ENCODE data around the gene POLR2A. TPM values are rescaled to one million over a fixed set of nuclear protein-coding genes. Genes with fewer than 3 reads are reported as not detected.

POLR2A gene
- total and polyA plus RNA-seq, 2 of the 13 experiments (the other 11 are each of a cell fraction or from before 2014, with no cell fraction given) = 17.8 to 18.3 TPM

DNA sequence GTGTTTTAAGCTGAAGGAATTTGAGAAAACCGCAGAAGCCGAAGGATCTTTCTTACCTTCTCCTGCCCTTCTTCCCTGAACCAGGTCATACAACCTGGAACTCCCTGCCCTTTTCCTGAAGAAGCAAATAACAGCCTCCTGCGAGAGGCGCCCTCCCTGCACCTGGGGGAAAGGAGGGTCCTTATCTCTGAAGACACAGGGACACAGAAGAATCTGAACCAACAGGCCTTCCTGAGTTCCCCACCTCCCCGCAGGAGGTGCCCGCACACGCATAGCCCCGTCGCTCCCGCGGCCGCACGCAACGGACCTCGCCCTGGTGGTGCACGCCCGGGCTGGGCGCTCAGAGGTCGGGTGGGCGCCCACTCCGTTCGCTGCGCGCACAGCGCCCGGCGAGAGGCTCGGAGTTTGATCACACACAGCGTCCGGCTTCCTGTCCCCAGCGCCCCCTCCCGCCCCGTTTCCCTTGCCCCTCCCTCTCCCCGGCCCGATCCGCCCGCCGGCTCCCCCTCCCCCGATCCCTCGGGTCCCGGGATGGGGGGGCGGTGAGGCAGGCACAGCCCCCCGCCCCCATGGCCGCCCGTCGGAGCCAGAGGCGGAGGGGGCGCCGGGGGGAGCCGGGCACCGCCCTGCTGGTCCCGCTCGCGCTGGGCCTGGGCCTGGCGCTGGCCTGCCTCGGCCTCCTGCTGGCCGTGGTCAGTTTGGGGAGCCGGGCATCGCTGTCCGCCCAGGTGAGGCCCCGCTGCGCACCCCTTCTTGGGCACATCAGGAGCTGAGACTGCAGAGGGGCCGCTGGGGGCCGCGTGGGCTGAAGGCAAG, 64.6 kb downstream of the POLR2A start, which contains the start of gene TNFSF12 (continued):
- TF ChIP-seq, protein P1, sequence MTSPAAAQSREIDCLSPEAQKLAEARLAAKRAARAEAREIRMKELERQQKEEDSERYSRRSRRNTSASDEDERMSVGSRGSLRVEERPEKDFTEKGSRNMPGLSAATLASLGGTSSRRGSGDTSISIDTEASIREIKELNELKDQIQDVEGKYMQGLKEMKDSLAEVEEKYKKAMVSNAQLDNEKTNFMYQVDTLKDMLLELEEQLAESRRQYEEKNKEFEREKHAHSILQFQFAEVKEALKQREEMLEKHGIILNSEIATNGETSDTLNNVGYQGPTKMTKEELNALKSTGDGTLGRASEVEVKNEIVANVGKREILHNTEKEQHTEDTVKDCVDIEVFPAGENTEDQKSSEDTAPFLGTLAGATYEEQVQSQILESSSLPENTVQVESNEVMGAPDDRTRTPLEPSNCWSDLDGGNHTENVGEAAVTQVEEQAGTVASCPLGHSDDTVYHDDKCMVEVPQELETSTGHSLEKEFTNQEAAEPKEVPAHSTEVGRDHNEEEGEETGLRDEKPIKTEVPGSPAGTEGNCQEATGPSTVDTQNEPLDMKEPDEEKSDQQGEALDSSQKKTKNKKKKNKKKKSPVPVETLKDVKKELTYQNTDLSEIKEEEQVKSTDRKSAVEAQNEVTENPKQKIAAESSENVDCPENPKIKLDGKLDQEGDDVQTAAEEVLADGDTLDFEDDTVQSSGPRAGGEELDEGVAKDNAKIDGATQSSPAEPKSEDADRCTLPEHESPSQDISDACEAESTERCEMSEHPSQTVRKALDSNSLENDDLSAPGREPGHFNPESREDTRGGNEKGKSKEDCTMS (CRISPR knock-in tag; conservative IDR thresholded peaks at IDR 0.05) = no peak
- TF ChIP-seq ZFP36 (IDR thresholded peaks at IDR 0.05; ENCODE audit: borderline replicate concordance, low read depth, low read length, partially characterized antibody) = no peak
- TF ChIP-seq, protein P2, sequence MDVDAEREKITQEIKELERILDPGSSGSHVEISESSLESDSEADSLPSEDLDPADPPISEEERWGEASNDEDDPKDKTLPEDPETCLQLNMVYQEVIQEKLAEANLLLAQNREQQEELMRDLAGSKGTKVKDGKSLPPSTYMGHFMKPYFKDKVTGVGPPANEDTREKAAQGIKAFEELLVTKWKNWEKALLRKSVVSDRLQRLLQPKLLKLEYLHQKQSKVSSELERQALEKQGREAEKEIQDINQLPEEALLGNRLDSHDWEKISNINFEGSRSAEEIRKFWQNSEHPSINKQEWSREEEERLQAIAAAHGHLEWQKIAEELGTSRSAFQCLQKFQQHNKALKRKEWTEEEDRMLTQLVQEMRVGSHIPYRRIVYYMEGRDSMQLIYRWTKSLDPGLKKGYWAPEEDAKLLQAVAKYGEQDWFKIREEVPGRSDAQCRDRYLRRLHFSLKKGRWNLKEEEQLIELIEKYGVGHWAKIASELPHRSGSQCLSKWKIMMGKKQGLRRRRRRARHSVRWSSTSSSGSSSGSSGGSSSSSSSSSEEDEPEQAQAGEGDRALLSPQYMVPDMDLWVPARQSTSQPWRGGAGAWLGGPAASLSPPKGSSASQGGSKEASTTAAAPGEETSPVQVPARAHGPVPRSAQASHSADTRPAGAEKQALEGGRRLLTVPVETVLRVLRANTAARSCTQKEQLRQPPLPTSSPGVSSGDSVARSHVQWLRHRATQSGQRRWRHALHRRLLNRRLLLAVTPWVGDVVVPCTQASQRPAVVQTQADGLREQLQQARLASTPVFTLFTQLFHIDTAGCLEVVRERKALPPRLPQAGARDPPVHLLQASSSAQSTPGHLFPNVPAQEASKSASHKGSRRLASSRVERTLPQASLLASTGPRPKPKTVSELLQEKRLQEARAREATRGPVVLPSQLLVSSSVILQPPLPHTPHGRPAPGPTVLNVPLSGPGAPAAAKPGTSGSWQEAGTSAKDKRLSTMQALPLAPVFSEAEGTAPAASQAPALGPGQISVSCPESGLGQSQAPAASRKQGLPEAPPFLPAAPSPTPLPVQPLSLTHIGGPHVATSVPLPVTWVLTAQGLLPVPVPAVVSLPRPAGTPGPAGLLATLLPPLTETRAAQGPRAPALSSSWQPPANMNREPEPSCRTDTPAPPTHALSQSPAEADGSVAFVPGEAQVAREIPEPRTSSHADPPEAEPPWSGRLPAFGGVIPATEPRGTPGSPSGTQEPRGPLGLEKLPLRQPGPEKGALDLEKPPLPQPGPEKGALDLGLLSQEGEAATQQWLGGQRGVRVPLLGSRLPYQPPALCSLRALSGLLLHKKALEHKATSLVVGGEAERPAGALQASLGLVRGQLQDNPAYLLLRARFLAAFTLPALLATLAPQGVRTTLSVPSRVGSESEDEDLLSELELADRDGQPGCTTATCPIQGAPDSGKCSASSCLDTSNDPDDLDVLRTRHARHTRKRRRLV (CRISPR knock-in tag; IDR thresholded peaks at IDR 0.05) = no peak
- no peak for TF ChIP-seq ELF1 (CRISPR knock-in tag; IDR thresholded peaks at IDR 0.05)
- TF ChIP-seq ERF (CRISPR knock-in tag; IDR thresholded peaks at IDR 0.05) = 0 out of 2 replicates have a peak, but pooled peaks have one; percentile 45
- no peak for TF ChIP-seq MTERF4 (CRISPR knock-in tag; IDR thresholded peaks at IDR 0.05)
- TF ChIP-seq FOXO1 (CRISPR knock-in tag; IDR thresholded peaks at IDR 0.05) = no peak
- TF ChIP-seq SIX4 (CRISPR knock-in tag; IDR thresholded peaks at IDR 0.05) = no peak
- no peak for TF ChIP-seq ZNF225 (CRISPR knock-in tag; IDR thresholded peaks at IDR 0.05)
- peak in 1 of 2 experiments; percentile 44; a peak in 1 of 4 replicates for TF ChIP-seq POLR2A (IDR thresholded peaks at IDR 0.05; ENCODE audit: insufficient read depth in 1 of 2, low read depth in 2 of 2, low read length in 2 of 2)
- no peak for TF ChIP-seq HES4 (CRISPR knock-in tag; IDR thresholded peaks at IDR 0.05; ENCODE audit: borderline replicate concordance)
- TF ChIP-seq TAF15 (IDR thresholded peaks at IDR 0.05; ENCODE audit: low read depth, low read length, poor library complexity, severe bottlenecking) = no peak
- TF ChIP-seq MYC (CRISPR knock-in tag; IDR thresholded peaks at IDR 0.05; ENCODE audit: borderline replicate concordance) = no peak; the same call in 1 of the 2 replicates
- TF ChIP-seq ZNF556 (CRISPR knock-in tag; IDR thresholded peaks at IDR 0.05; ENCODE audit: borderline replicate concordance) = no peak
- TF ChIP-seq BORCS8-MEF2B (CRISPR knock-in tag; IDR thresholded peaks at IDR 0.05) = no peak; the same call in 1 of the 2 replicates
- no peak for TF ChIP-seq TBX3 (IDR thresholded peaks at IDR 0.05; ENCODE audit: borderline replicate concordance)
- 0 out of 2 replicates have a peak, but pooled peaks have one; percentile 46 for TF ChIP-seq ZNF747 (CRISPR knock-in tag; IDR thresholded peaks at IDR 0.05; ENCODE audit: borderline replicate concordance)
- TF ChIP-seq ELK4 (CRISPR knock-in tag; IDR thresholded peaks at IDR 0.05; ENCODE audit: borderline replicate concordance) = no peak
- no peak for TF ChIP-seq RARG (CRISPR knock-in tag; IDR thresholded peaks at IDR 0.05; ENCODE audit: low read depth)

Measured in HepG2 (cell line).